Neuronal stem cell (in vitro differentiated cells): Measurements from ENCODE around the gene KDM4B.

Experiments
- DNase-seq: peaks from one replicate; pipeline ENCODE4 v3.0.0-alpha.2; 2013; ENCODE audit warnings: low spot score
- H2AFZ ChIP-seq: one replicate; pipeline ENCODE4 v1.6.1; 2013; ENCODE audit warnings: mild to moderate bottlenecking, low read length, inconsistent platforms
- H2AK5ac ChIP-seq: 2 replicates; pipeline ENCODE4 v1.6.1; 2013; ENCODE audit warnings: low read depth, mild to moderate bottlenecking, inconsistent platforms, low read length, moderate library complexity, mixed read lengths
- H2BK120ac ChIP-seq: 2 replicates; pipeline ENCODE4 v1.6.1; 2013; ENCODE audit warnings: low read depth, mild to moderate bottlenecking, inconsistent platforms, low read length, moderate library complexity, mixed read lengths
- H2BK12ac ChIP-seq: one replicate; pipeline ENCODE4 v1.6.1; 2013; ENCODE audit warnings: low read length, inconsistent platforms
- H2BK15ac ChIP-seq: 2 replicates; pipeline ENCODE4 v1.6.1; 2013; ENCODE audit warnings: mild to moderate bottlenecking, low read length, inconsistent platforms, mixed read lengths
- H2BK5ac ChIP-seq: one replicate; pipeline ENCODE4 v1.6.1; 2013; ENCODE audit warnings: inconsistent platforms, mild to moderate bottlenecking, low read length, moderate library complexity
- H3K14ac ChIP-seq: one replicate; pipeline ENCODE4 v1.6.1; 2013; ENCODE audit warnings: low read length, inconsistent platforms
- H3K18ac ChIP-seq: 2 replicates; pipeline ENCODE4 v1.6.1; 2013; ENCODE audit warnings: low read length, inconsistent platforms
- H3K23ac ChIP-seq: 2 replicates; pipeline ENCODE4 v1.6.1; 2013; ENCODE audit warnings: low read depth, mild to moderate bottlenecking, mixed read lengths, low read length, inconsistent platforms; ENCODE audit not compliant: poor library complexity
- H3K27ac ChIP-seq: replicated peaks from 3 replicates; pipeline ENCODE4 v1.5.1; 2013; ENCODE audit warnings: low read length, inconsistent platforms
- H3K27me3 ChIP-seq, 3 experiments: 2 replicates each; pipeline ENCODE4 v1.6.1; 2013; ENCODE audit warnings: low read length in 3 of 3, mild to moderate bottlenecking in 2 of 3, inconsistent platforms in 1 of 3, low read depth in 1 of 3, mixed read lengths in 1 of 3, moderate library complexity in 1 of 3; ENCODE audit not compliant: control insufficient read depth in 3 of 3, insufficient read depth in 3 of 3
- H3K36me3 ChIP-seq, 2 donors: replicated peaks in 1 of 2; 2 replicates each; pipeline ENCODE4 v1.6.1; 2013; ENCODE audit warnings: low read length in 2 of 2; ENCODE audit not compliant: control insufficient read depth in 2 of 2, insufficient read depth in 2 of 2
- H3K4ac ChIP-seq: 2 replicates; pipeline ENCODE4 v1.6.1; 2013; ENCODE audit warnings: inconsistent platforms, mild to moderate bottlenecking, low read length, moderate library complexity
- H3K4me1 ChIP-seq, 2 donors: 1 replicate in 1 of 2; 2 replicates in 1 of 2; pipeline ENCODE4 v1.6.1; 2013; ENCODE audit warnings: low read length in 2 of 2, low read depth in 1 of 2; ENCODE audit not compliant: control insufficient read depth in 2 of 2, insufficient read depth in 1 of 2
- H3K4me2 ChIP-seq: one replicate; pipeline ENCODE4 v1.6.1; 2013; ENCODE audit warnings: mild to moderate bottlenecking, low read length, inconsistent platforms; ENCODE audit not compliant: insufficient read depth, poor library complexity, severe bottlenecking
- H3K4me3 ChIP-seq, 2 donors: 2 replicates each; pipeline ENCODE4 v1.5.1; 2013; ENCODE audit warnings: low read length in 2 of 2, mild to moderate bottlenecking in 2 of 2, inconsistent platforms in 1 of 2, moderate library complexity in 1 of 2
- H3K79me1 ChIP-seq: one replicate; pipeline ENCODE4 v1.6.1; 2013; ENCODE audit warnings: low read depth, mild to moderate bottlenecking, inconsistent platforms, low read length, moderate library complexity
- H3K9ac ChIP-seq: one replicate; pipeline ENCODE4 v1.6.1; 2013; ENCODE audit warnings: mild to moderate bottlenecking, low read depth, low read length, inconsistent platforms; ENCODE audit not compliant: poor library complexity
- H3K9me3 ChIP-seq, 2 donors: replicated peaks in 1 of 2; 2 replicates each; pipeline versions ENCODE3 to v1.6.1; 2013; ENCODE audit warnings: low read length in 2 of 2, mild to moderate bottlenecking in 2 of 2, inconsistent platforms in 1 of 2, low read depth in 1 of 2, mixed read lengths in 1 of 2, moderate library complexity in 1 of 2; ENCODE audit not compliant: control insufficient read depth in 2 of 2, insufficient read depth in 1 of 2
- H4K8ac ChIP-seq: one replicate; pipeline ENCODE4 v1.6.1; 2013; ENCODE audit warnings: low read depth, mild to moderate bottlenecking, inconsistent platforms, low read length, moderate library complexity
- H4K91ac ChIP-seq: one replicate; pipeline ENCODE4 v1.6.1; 2013; ENCODE audit warnings: low read length, low read depth, mild to moderate bottlenecking, inconsistent platforms; ENCODE audit not compliant: poor library complexity
- WGBS, 2 donors: extraction: QIAGEN DNeasy Blood & Tissue Kit; methylation state at CpG; one replicate each; pipeline ENCODE4 v1.1.7; 2013; ENCODE audit warnings: missing lambda C conversion rate in 2 of 2, mixed read lengths in 1 of 2; ENCODE audit not compliant: insufficient read length in 2 of 2, insufficient replicate concordance in 1 of 2; ENCODE audit errors: extremely low coverage in 2 of 2; 5-methylcytosine and 5-hydroxymethylcytosine counted together

KDM4B gene

GRCh38 chr19:5086725-5087439, 118.0 kb downstream of the KDM4B start:
- no peak for DNase-seq
- Histone ChIP-seq H2BK12ac (no peak overlapping the region), H3K23ac (peak overlapping the region; percentile 85), H3K4me3 (no peak overlapping the region), H3K14ac (peak overlapping the region; percentile 82), H2BK120ac (no peak overlapping the region), H3K4ac (no peak overlapping the region), H2AFZ (no peak overlapping the region), H2AK5ac (peak overlapping the region; percentile 46), H3K4me2 (no peak overlapping the region), H3K79me1 (peaks cover 5% of the 10 kb centered on the region), H2BK5ac (peak overlapping the region; percentile 66), H3K27me3 (no peaks in the 10 kb centered on the region), H3K18ac (peak overlapping the region; percentile 64), H4K8ac (no peak overlapping the region), H2BK15ac (no peak overlapping the region), H3K9ac (peak overlapping the region; percentile 60), H4K91ac (no peak overlapping the region), H3K9me3 (no peaks in the 10 kb centered on the region), H3K36me3 (peaks cover 16 to 56% of the 10 kb centered on the region in 2 donors), H3K4me1 (peaks cover 9 to 24% of the 10 kb centered on the region in 2 donors), H3K27ac (no peak overlapping the region)
- WGBS, 2 donors = no CpG with 5 or more reads among the region's 20 CpGs

GRCh38 chr19:5089283-5089682, 120.4 kb downstream of the KDM4B start:
- Histone ChIP-seq H3K9ac (no peak overlapping the region), H2BK12ac (no peak overlapping the region), H3K27ac (no peak overlapping the region), H3K79me1 (peaks cover 7% of the 10 kb centered on the region), H2BK5ac (no peak overlapping the region), H3K9me3 (no peaks in the 10 kb centered on the region), H4K91ac (no peak overlapping the region), H3K23ac (no peak overlapping the region), H3K4me2 (no peak overlapping the region), H2BK15ac (no peak overlapping the region), H4K8ac (no peak overlapping the region), H3K36me3 (peaks cover 10 to 36% of the 10 kb centered on the region in 2 donors), H2BK120ac (no peak overlapping the region), H3K4me1 (peaks cover 23 to 33% of the 10 kb centered on the region in 2 donors), H2AFZ (no peak overlapping the region), H3K27me3 (no peaks in the 10 kb centered on the region), H3K14ac (no peak overlapping the region), H3K4ac (no peak overlapping the region), H3K4me3 (no peak overlapping the region), H2AK5ac (no peak overlapping the region), H3K18ac (no peak overlapping the region)
- DNase-seq = no peak
- WGBS, 2 donors = no CpG with 5 or more reads among the region's 8 CpGs

- H2BK12ac ChIP-seq = no peak overlapping the region
- peaks cover 7% of the 10 kb centered on the region for H3K79me1 ChIP-seq
- H3K36me3 ChIP-seq = peaks cover 10 to 28% of the 10 kb centered on the region in 2 donors
- no peaks in the 10 kb centered on the region for H3K27me3 ChIP-seq
- no peak overlapping the region for H2BK120ac ChIP-seq
- H4K8ac ChIP-seq = no peak overlapping the region
- H3K9me3 ChIP-seq = no peaks in the 10 kb centered on the region
- H4K91ac ChIP-seq = no peak overlapping the region
- H2AK5ac ChIP-seq = peak overlapping the region; percentile 15
- H3K4ac ChIP-seq = peak overlapping the region; percentile 94
- H3K14ac ChIP-seq = peak overlapping the region; percentile 12
- H2BK15ac ChIP-seq = no peak overlapping the region
- H3K9ac ChIP-seq = no peak overlapping the region
- H3K27ac ChIP-seq = peak overlapping the region; percentile 53
- no peak for DNase-seq
- H3K4me3 ChIP-seq = no peak overlapping the region
- no peak overlapping the region for H3K4me2 ChIP-seq
- peak overlapping the region; percentile 19 for H2BK5ac ChIP-seq
- peaks cover 28 to 34% of the 10 kb centered on the region in 2 donors for H3K4me1 ChIP-seq
- no CpG with 5 or more reads among the region's 18 CpGs for WGBS, 2 donors
- H3K18ac ChIP-seq = peak overlapping the region; percentile 92
- H3K23ac ChIP-seq = no peak overlapping the region
- H2AFZ ChIP-seq = no peak overlapping the region
Measured at GRCh38 chr19:5090465-5091017, 121.6 kb downstream of the KDM4B start.

GRCh38 chr19:5091018-5091683, 122.2 kb downstream of the KDM4B start:
- no CpG with 5 or more reads among the region's 22 CpGs for WGBS, 2 donors
- Histone ChIP-seq H3K9ac (no peak overlapping the region), H2BK12ac (no peak overlapping the region), H2BK15ac (peak overlapping the region; percentile 47), H2BK5ac (peak overlapping the region; percentile 19), H2AK5ac (peak overlapping the region; percentile 95), H3K4ac (no peak overlapping the region), H3K4me3 (no peak overlapping the region), H3K27ac (peak overlapping the region; percentile 53), H4K91ac (no peak overlapping the region), H3K27me3 (no peaks in the 10 kb centered on the region), H3K14ac (no peak overlapping the region), H3K4me2 (no peak overlapping the region), H2BK120ac (peak overlapping the region; percentile 82), H3K23ac (peak overlapping the region; percentile 44), H3K9me3 (no peaks in the 10 kb centered on the region), H3K18ac (peak overlapping the region; percentile 92), H3K4me1 (peaks cover 31 to 34% of the 10 kb centered on the region in 2 donors), H3K79me1 (peaks cover 7% of the 10 kb centered on the region), H3K36me3 (peaks cover 10 to 28% of the 10 kb centered on the region in 2 donors), H2AFZ (no peak overlapping the region), H4K8ac (no peak overlapping the region)
- DNase-seq = peak; percentile 24
